Neuron (in vitro differentiated cells): ENCODE data around the gene ADAMTS2.

Experiments
- H2AFZ ChIP-seq: one replicate; pipeline ENCODE4 v1.6.1; 2013; ENCODE audit warnings: low read depth, mild to moderate bottlenecking, inconsistent platforms, low read length, moderate library complexity
- H3K27me3 ChIP-seq: one replicate; pipeline ENCODE4 v1.6.1; 2013; ENCODE audit warnings: low read length; ENCODE audit not compliant: insufficient read depth
- H3K36me3 ChIP-seq: one replicate; pipeline ENCODE4 v1.6.1; 2013; ENCODE audit warnings: low read length; ENCODE audit not compliant: insufficient read depth
- H3K4me1 ChIP-seq: one replicate; pipeline ENCODE4 v1.6.1; 2013; ENCODE audit warnings: low read length; ENCODE audit not compliant: insufficient read depth
- H3K4me3 ChIP-seq: 2 replicates; pipeline ENCODE4 v1.5.1; 2013; ENCODE audit warnings: mild to moderate bottlenecking, low read length, moderate library complexity
- H3K9me3 ChIP-seq: one replicate; pipeline ENCODE4 v1.6.1; 2013; ENCODE audit warnings: low read length

The ADAMTS2 gene

GRCh38 chr5:179171816-179172745 is 173.2 kb downstream of the ADAMTS2 start:
- no peaks in the 10 kb centered on the region for H3K36me3 ChIP-seq
- H2AFZ ChIP-seq, result no peak overlapping the region
- H3K9me3 ChIP-seq, result peaks cover 2% of the 10 kb centered on the region
- no peaks in the 10 kb centered on the region for H3K4me1 ChIP-seq
- no peak overlapping the region for H3K4me3 ChIP-seq
- no peaks in the 10 kb centered on the region for H3K27me3 ChIP-seq

GRCh38 chr5:179171251-179171815 is 173.9 kb downstream of the ADAMTS2 start:
- H3K4me1 ChIP-seq, result no peaks in the 10 kb centered on the region
- H3K27me3 ChIP-seq, result no peaks in the 10 kb centered on the region
- H3K4me3 ChIP-seq, result no peak overlapping the region
- no peaks in the 10 kb centered on the region for H3K36me3 ChIP-seq
- H3K9me3 ChIP-seq, result peaks cover 2% of the 10 kb centered on the region
- no peak overlapping the region for H2AFZ ChIP-seq

GRCh38 chr5:179170606-179171005 is 174.7 kb downstream of the ADAMTS2 start:
- Histone ChIP-seq H3K4me3 (no peak overlapping the region), H3K27me3 (no peaks in the 10 kb centered on the region), H3K36me3 (no peaks in the 10 kb centered on the region), H3K9me3 (peaks cover 2% of the 10 kb centered on the region), H2AFZ (no peak overlapping the region), H3K4me1 (no peaks in the 10 kb centered on the region)

- H2AFZ ChIP-seq, result no peak overlapping the region
- peaks cover 2% of the 10 kb centered on the region for H3K9me3 ChIP-seq
- H3K4me1 ChIP-seq, result no peaks in the 10 kb centered on the region
- H3K27me3 ChIP-seq, result no peaks in the 10 kb centered on the region
- H3K36me3 ChIP-seq, result no peaks in the 10 kb centered on the region
- no peak overlapping the region for H3K4me3 ChIP-seq
Measured at GRCh38 chr5:179169836-179170235, 175.4 kb downstream of the ADAMTS2 start.

GRCh38 chr5:179168664-179169063 is 176.6 kb downstream of the ADAMTS2 start:
- H2AFZ ChIP-seq, result no peak overlapping the region
- H3K9me3 ChIP-seq, result peaks cover 2% of the 10 kb centered on the region
- no peaks in the 10 kb centered on the region for H3K27me3 ChIP-seq
- H3K4me1 ChIP-seq, result no peaks in the 10 kb centered on the region
- no peaks in the 10 kb centered on the region for H3K36me3 ChIP-seq
- no peak overlapping the region for H3K4me3 ChIP-seq

GRCh38 chr5:179167871-179168451 is 177.3 kb downstream of the ADAMTS2 start:
- H2AFZ ChIP-seq, result no peak overlapping the region
- no peaks in the 10 kb centered on the region for H3K36me3 ChIP-seq
- H3K4me1 ChIP-seq, result no peaks in the 10 kb centered on the region
- peaks cover 2% of the 10 kb centered on the region for H3K9me3 ChIP-seq
- no peak overlapping the region for H3K4me3 ChIP-seq
- H3K27me3 ChIP-seq, result no peaks in the 10 kb centered on the region

GRCh38 chr5:179166886-179167841 is 178.1 kb downstream of the ADAMTS2 start:
- Histone ChIP-seq H3K4me3 (no peak overlapping the region), H3K9me3 (peaks cover 2% of the 10 kb centered on the region), H3K36me3 (no peaks in the 10 kb centered on the region), H3K27me3 (no peaks in the 10 kb centered on the region), H3K4me1 (no peaks in the 10 kb centered on the region), H2AFZ (no peak overlapping the region)

GRCh38 chr5:179166171-179166885 is 178.9 kb downstream of the ADAMTS2 start:
- H3K4me1 ChIP-seq, result no peaks in the 10 kb centered on the region
- H3K36me3 ChIP-seq, result no peaks in the 10 kb centered on the region
- H3K27me3 ChIP-seq, result no peaks in the 10 kb centered on the region
- H3K4me3 ChIP-seq, result no peak overlapping the region
- peaks cover 2% of the 10 kb centered on the region for H3K9me3 ChIP-seq
- no peak overlapping the region for H2AFZ ChIP-seq

GRCh38 chr5:179165421-179166170 is 179.7 kb downstream of the ADAMTS2 start:
- Histone ChIP-seq H3K36me3 (no peaks in the 10 kb centered on the region), H3K4me3 (no peak overlapping the region), H3K4me1 (no peaks in the 10 kb centered on the region), H3K9me3 (peaks cover 2% of the 10 kb centered on the region), H2AFZ (no peak overlapping the region), H3K27me3 (no peaks in the 10 kb centered on the region)

- H3K27me3 ChIP-seq, result no peaks in the 10 kb centered on the region
- no peaks in the 10 kb centered on the region for H3K4me1 ChIP-seq
- no peaks in the 10 kb centered on the region for H3K36me3 ChIP-seq
- H2AFZ ChIP-seq, result no peak overlapping the region
- no peak overlapping the region for H3K4me3 ChIP-seq
- peaks cover 2% of the 10 kb centered on the region for H3K9me3 ChIP-seq
Measured at GRCh38 chr5:179164331-179165311, 180.6 kb downstream of the ADAMTS2 start.
